WTC11 (cell line): ENCODE results near the gene TRIM69.

ENCODE experiments used
- ATF1 ChIP-seq: sonication (generic); formaldehyde crosslinking; IDR thresholded peaks from 2 replicates; pipeline ENCODE4 v1.8.1; 2023; ENCODE audit warnings: mild to moderate bottlenecking, moderate library complexity, missing genetic modification reagents
- CTCF ChIP-seq: fragments of 200-600 bp; IDR thresholded peaks from 2 replicates; pipeline ENCODE4 v1.8.0; 2022; ENCODE audit warnings: antibody characterized with exemption
- E2F4 ChIP-seq: sonication (generic); formaldehyde crosslinking; IDR thresholded peaks from 2 replicates; pipeline ENCODE4 v1.8.1; 2022; ENCODE audit warnings: low read depth, mild to moderate bottlenecking, moderate library complexity, missing genetic modification reagents, borderline replicate concordance
- FOXP1 ChIP-seq: sonication (generic); formaldehyde crosslinking; IDR thresholded peaks from 2 replicates; pipeline ENCODE4 v1.8.0; 2022; ENCODE audit warnings: missing genetic modification reagents, mild to moderate bottlenecking, moderate library complexity, borderline replicate concordance
- MLX ChIP-seq: sonication (generic); formaldehyde crosslinking; IDR thresholded peaks from 2 replicates; pipeline ENCODE4 v1.8.1; 2023; ENCODE audit warnings: mild to moderate bottlenecking, missing genetic modification reagents, moderate library complexity
- NFE2L1 ChIP-seq: sonication (generic); formaldehyde crosslinking; IDR thresholded peaks from 2 replicates; pipeline ENCODE4 v1.8.1; 2023; ENCODE audit warnings: missing genetic modification reagents
- OVOL2 ChIP-seq: fragments of 250-450 bp; sonication (Bioruptor Pico); IDR thresholded peaks from 2 replicates; pipeline ENCODE4 v1.9.0; 2021; ENCODE audit warnings: mild to moderate bottlenecking, borderline replicate concordance
- SP1 ChIP-seq: sonication (generic); formaldehyde crosslinking; conservative IDR thresholded peaks from 2 replicates; pipeline ENCODE4 v1.8.1; 2022; ENCODE audit warnings: missing genetic modification reagents
- STAT6 ChIP-seq: sonication (generic); formaldehyde crosslinking; conservative IDR thresholded peaks from 2 replicates; pipeline ENCODE4 v1.8.1; 2023; ENCODE audit warnings: mild to moderate bottlenecking, low read depth, missing genetic modification reagents, moderate library complexity
- ZNF317 ChIP-seq: sonication (generic); formaldehyde crosslinking; IDR thresholded peaks from 2 replicates; pipeline ENCODE4 v1.8.1; 2023; ENCODE audit warnings: low read depth, mild to moderate bottlenecking, moderate library complexity, missing genetic modification reagents, borderline replicate concordance
- TF ChIP-seq, protein P1 (sequence below): sonication (generic); formaldehyde crosslinking; conservative IDR thresholded peaks from 2 replicates; pipeline ENCODE4 v1.8.1; 2022; ENCODE audit warnings: mild to moderate bottlenecking, missing genetic modification reagents

GRCh38 chr15:44698641-44699040 lies 37.7 kb upstream of the TRIM69 start:
- TF ChIP-seq MLX (no peak), E2F4 (CRISPR knock-in tag) (no peak), NFE2L1 (CRISPR knock-in tag) (no peak), CTCF (no peak), OVOL2 (no peak), ZNF317 (no peak), STAT6 (CRISPR knock-in tag) (no peak), SP1 (no peak), FOXP1 (CRISPR knock-in tag) (no peak), ATF1 (CRISPR knock-in tag) (no peak)
- TF ChIP-seq, protein P1, sequence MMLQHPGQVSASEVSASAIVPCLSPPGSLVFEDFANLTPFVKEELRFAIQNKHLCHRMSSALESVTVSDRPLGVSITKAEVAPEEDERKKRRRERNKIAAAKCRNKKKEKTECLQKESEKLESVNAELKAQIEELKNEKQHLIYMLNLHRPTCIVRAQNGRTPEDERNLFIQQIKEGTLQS: no peak
